ENCODE measurements around the gene SAXO1. TPM values are rescaled to one million over a fixed set of nuclear protein-coding genes. Genes with fewer than 3 reads are reported as not detected.

Gene SAXO1
- polyA plus RNA-seq, 3 donors = not detected

DNA sequence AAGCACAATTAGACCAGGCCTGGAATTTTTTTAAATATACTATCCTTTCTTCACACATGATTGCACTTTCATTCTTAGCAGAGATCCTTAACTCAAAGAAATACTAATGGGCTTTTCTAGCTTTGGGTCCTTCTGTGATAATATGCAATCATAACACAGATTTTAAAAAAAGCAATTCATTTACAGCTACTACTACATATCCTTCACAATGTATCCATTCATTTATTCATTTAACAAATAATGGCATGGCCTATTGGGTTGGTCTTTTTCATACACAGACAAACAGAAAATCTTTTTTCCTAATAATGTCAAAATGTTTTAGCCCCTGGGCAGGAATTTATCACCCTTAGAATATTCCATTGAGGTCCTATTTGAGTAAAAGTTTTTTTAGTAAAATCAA, 47.0 kb downstream of the SAXO1 start:
- H3K4me1 ChIP-seq (ENCODE audit: control insufficient read depth in 1 of 2, insufficient read depth in 2 of 2, low read length in 2 of 2) = no peaks in the 10 kb centered on the region
- no peaks in the 10 kb centered on the region for H3K9me3 ChIP-seq (replicated peaks in 1 of 2; ENCODE audit: control insufficient read depth in 1 of 2, insufficient read depth in 1 of 2, low read length in 2 of 2)
- no peak overlapping the region for H3K4me2 ChIP-seq (replicated peaks; ENCODE audit: extremely low read depth, low read length, poor library complexity, severe bottlenecking)
- no peaks in the 10 kb centered on the region for H4K20me1 ChIP-seq (ENCODE audit: insufficient read depth, low read length)
- Mint-ChIP-seq H3K4me1 (no peaks in the 10 kb centered on the region), H3K36me3 (no peaks in the 10 kb centered on the region), H3K27ac (no peak overlapping the region), H3K9me3 (peaks cover 0 to 4% (median under 1%) of the 10 kb centered on the region in 7 donors), H3K27me3 (ENCODE audit: low read depth in 3 of 3) (peaks cover 1 to 5% (median 2%) of the 10 kb centered on the region in 3 donors), H3K4me3 (no peak overlapping the region)
- no peak overlapping the region for H3K27ac ChIP-seq (ENCODE audit: low read depth in 1 of 2, low read length in 2 of 2)
- intact Hi-C loops (cut with micrococcal nuclease) = no loop called here
- H3K36me3 ChIP-seq (replicated peaks in 1 of 2; ENCODE audit: control insufficient read depth in 1 of 2, insufficient read depth in 2 of 2, low read length in 2 of 2) = no peaks in the 10 kb centered on the region
- no peak overlapping the region for H2AFZ ChIP-seq (ENCODE audit: insufficient read depth, low read depth, low read length, poor library complexity, severe bottlenecking)
- H3K9ac ChIP-seq (ENCODE audit: insufficient read depth, low read length, poor library complexity, severe bottlenecking) = no peak overlapping the region
- no peaks in the 10 kb centered on the region for H3K79me2 ChIP-seq (ENCODE audit: insufficient read depth, low read length)
- no peak for DNase-seq
- no peaks in the 10 kb centered on the region for H3K27me3 ChIP-seq (ENCODE audit: control insufficient read depth in 2 of 2, insufficient read depth in 2 of 2, low read length in 2 of 2)
- H3K4me3 ChIP-seq (replicated peaks in 1 of 3; ENCODE audit: low read depth in 2 of 3, low read length in 3 of 3) = no peak overlapping the region
- TF ChIP-seq CTCF (IDR thresholded peaks at IDR 0.05) = no peak

DNA sequence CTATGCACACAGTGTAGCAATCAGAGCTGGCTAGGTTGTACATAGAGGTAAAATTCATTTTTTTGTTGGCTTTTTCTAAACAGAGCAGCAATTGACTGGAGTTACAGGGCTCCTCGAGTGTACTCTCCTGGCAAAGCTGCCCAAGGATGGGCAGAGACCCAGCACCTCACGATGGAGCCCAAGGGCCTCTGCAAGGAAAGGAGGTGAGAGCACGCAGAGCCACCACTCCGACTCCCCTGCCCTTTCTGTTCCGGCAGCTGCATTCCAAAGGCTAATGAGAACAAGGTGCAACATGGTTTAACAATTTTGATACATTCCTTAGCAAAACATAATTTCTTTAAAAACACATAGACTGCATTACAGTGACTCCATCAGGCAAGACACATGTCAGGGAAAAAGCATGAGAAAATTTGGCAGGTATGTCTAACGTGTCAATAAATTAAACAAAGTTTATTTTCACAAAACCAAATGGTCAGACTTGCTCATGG, 47.5 kb downstream of the SAXO1 start:
- 93% methylated on average over 3 of the region's 6 CpGs for WGBS (ENCODE audit: insufficient coverage)
- Histone ChIP-seq H3K9me3 (replicated peaks in 1 of 2; ENCODE audit: control insufficient read depth in 1 of 2, insufficient read depth in 1 of 2, low read length in 2 of 2) (no peaks in the 10 kb centered on the region), H3K4me2 (replicated peaks; ENCODE audit: extremely low read depth, low read length, poor library complexity, severe bottlenecking) (no peak overlapping the region), H3K79me2 (ENCODE audit: insufficient read depth, low read length) (no peaks in the 10 kb centered on the region), H2AFZ (ENCODE audit: insufficient read depth, low read depth, low read length, poor library complexity, severe bottlenecking) (no peak overlapping the region), H3K9ac (ENCODE audit: insufficient read depth, low read length, poor library complexity, severe bottlenecking) (no peak overlapping the region), H3K27ac (ENCODE audit: low read depth in 1 of 2, low read length in 2 of 2) (no peak overlapping the region), H3K4me1 (ENCODE audit: control insufficient read depth in 1 of 2, insufficient read depth in 2 of 2, low read length in 2 of 2) (no peaks in the 10 kb centered on the region), H3K27me3 (ENCODE audit: control insufficient read depth in 2 of 2, insufficient read depth in 2 of 2, low read length in 2 of 2) (no peaks in the 10 kb centered on the region), H3K4me3 (replicated peaks in 1 of 3; ENCODE audit: low read depth in 2 of 3, low read length in 3 of 3) (no peak overlapping the region), H3K36me3 (replicated peaks in 1 of 2; ENCODE audit: control insufficient read depth in 1 of 2, insufficient read depth in 2 of 2, low read length in 2 of 2) (no peaks in the 10 kb centered on the region), H4K20me1 (ENCODE audit: insufficient read depth, low read length) (no peaks in the 10 kb centered on the region)
- Mint-ChIP-seq H3K36me3 (no peaks in the 10 kb centered on the region), H3K4me1 (no peaks in the 10 kb centered on the region), H3K4me3 (no peak overlapping the region), H3K9me3 (peaks cover 0 to 4% (median 0%) of the 10 kb centered on the region in 7 donors), H3K27me3 (ENCODE audit: low read depth in 3 of 3) (peaks cover 1 to 5% (median 2%) of the 10 kb centered on the region in 3 donors), H3K27ac (no peak overlapping the region)
- no peak for DNase-seq
- intact Hi-C loops (cut with micrococcal nuclease) = no loop called here
- no peak for TF ChIP-seq CTCF (IDR thresholded peaks at IDR 0.05)
